HG03175 (cell line): ENCODE data around the gene PSTPIP1.

Experiments used
- ATAC-seq: cut with Tn5 transposase; IDR thresholded peaks from one replicate; pipeline ENCODE4 v1.9.1; 2021; ENCODE audit warnings: mild to moderate bottlenecking, moderate library complexity; ENCODE audit not compliant: unreplicated experiment

PSTPIP1 gene

GRCh38 chr15:77017761-77018720, 23.1 kb downstream of the PSTPIP1 start:
- no peak for ATAC-seq

GRCh38 chr15:77018796-77019505, 24.0 kb downstream of the PSTPIP1 start:
- ATAC-seq: no peak

GRCh38 chr15:77019521-77020331, 24.8 kb downstream of the PSTPIP1 start:
- ATAC-seq: no peak

GRCh38 chr15:77020348-77021087, 25.6 kb downstream of the PSTPIP1 start:
- ATAC-seq: no peak

GRCh38 chr15:77021088-77021481, 26.2 kb downstream of the PSTPIP1 start:
- no peak for ATAC-seq

- ATAC-seq: no peak
These were observed 27.0 kb downstream of the PSTPIP1 start for GRCh38 chr15:77021803-77022381.

- ATAC-seq: no peak
These were observed 28.0 kb downstream of the PSTPIP1 start for GRCh38 chr15:77022646-77023575.

GRCh38 chr15:77023576-77024272, 28.8 kb downstream of the PSTPIP1 start:
- ATAC-seq: no peak

GRCh38 chr15:77024273-77025082, 29.6 kb downstream of the PSTPIP1 start:
- ATAC-seq: no peak

- ATAC-seq: no peak
These were observed 30.4 kb downstream of the PSTPIP1 start for GRCh38 chr15:77025083-77025901.

GRCh38 chr15:77025941-77026411, 31.1 kb downstream of the PSTPIP1 start:
- ATAC-seq: no peak

- ATAC-seq: no peak
These were observed 31.7 kb downstream of the PSTPIP1 start for GRCh38 chr15:77026501-77027110.

GRCh38 chr15:77027111-77027696, 32.3 kb downstream of the PSTPIP1 start:
- ATAC-seq: no peak

GRCh38 chr15:77027697-77028450, 32.9 kb downstream of the PSTPIP1 start:
- ATAC-seq: no peak
